Subcutaneous abdominal adipose tissue (tissue), 5 donors: ENCODE measurements around the gene TSSC4.

Experiments used
- H3K27ac ChIP-seq: one replicate; pipeline ENCODE4 v1.7.0; 2013; ENCODE audit warnings: low read depth, mild to moderate bottlenecking, inconsistent platforms, low read length, moderate library complexity
- H3K27me3 ChIP-seq, 5 donors: one replicate each; pipeline ENCODE4 v1.7.0; 2013; ENCODE audit warnings: low read length in 5 of 5, inconsistent platforms in 1 of 5; ENCODE audit not compliant: control insufficient read depth in 5 of 5, insufficient read depth in 4 of 5
- H3K36me3 ChIP-seq, 5 donors: one replicate each; pipeline ENCODE4 v1.7.0; 2013; ENCODE audit warnings: low read length in 5 of 5; ENCODE audit not compliant: control insufficient read depth in 5 of 5, insufficient read depth in 5 of 5
- H3K4me1 ChIP-seq, 5 donors: one replicate each; pipeline ENCODE4 v1.7.0; 2013; ENCODE audit warnings: low read length in 5 of 5, mild to moderate bottlenecking in 3 of 5, moderate library complexity in 1 of 5; ENCODE audit not compliant: control insufficient read depth in 5 of 5, insufficient read depth in 5 of 5
- H3K4me3 ChIP-seq, 5 donors: one replicate each; pipeline ENCODE4 v1.7.0; 2013; ENCODE audit warnings: low read length in 5 of 5, low read depth in 1 of 5
- H3K9ac ChIP-seq, 5 donors: one replicate each; pipeline ENCODE4 v1.7.0; 2013; ENCODE audit warnings: low read length in 5 of 5, mild to moderate bottlenecking in 4 of 5, moderate library complexity in 3 of 5
- H3K9me3 ChIP-seq, 5 donors: one replicate each; pipeline ENCODE4 v1.7.0; 2013; ENCODE audit warnings: low read length in 5 of 5; ENCODE audit not compliant: control insufficient read depth in 5 of 5
- donor health status: healthy.
- donor health status: healthy.
- donor health status: healthy.
- donor health status: healthy.
- donor health status: healthy.

TSSC4 gene

GRCh38 chr11:2447253-2447950, 46.9 kb downstream of the TSSC4 start:
- H3K27ac ChIP-seq = no peak overlapping the region
- H3K4me3 ChIP-seq = peak overlapping the region in 4 of 5 donors; percentile 10 to 64 (median 24)

GRCh38 chr11:2447951-2448650, 47.6 kb downstream of the TSSC4 start:
- H3K4me1 ChIP-seq = peaks cover 0 to 36% (median 24%) of the 10 kb centered on the region in 5 donors
- no peak overlapping the region for H3K9ac ChIP-seq
- H3K27me3 ChIP-seq = peaks cover 13 to 42% (median 33%) of the 10 kb centered on the region in 5 donors
- H3K9me3 ChIP-seq = peaks cover 0 to 4% (median 0%) of the 10 kb centered on the region in 5 donors
- H3K4me3 ChIP-seq = no peak overlapping the region
- no peaks in the 10 kb centered on the region for H3K36me3 ChIP-seq
- no peak overlapping the region for H3K27ac ChIP-seq

More at GRCh38 chr11:2447253-2447950, 46.9 kb downstream of the TSSC4 start:
- Histone ChIP-seq H3K9ac (no peak overlapping the region), H3K36me3 (no peaks in the 10 kb centered on the region), H3K4me1 (peaks cover 0 to 36% (median 24%) of the 10 kb centered on the region in 5 donors), H3K27me3 (peaks cover 13 to 43% (median 36%) of the 10 kb centered on the region in 5 donors), H3K9me3 (peaks cover 0 to 5% (median 4%) of the 10 kb centered on the region in 5 donors)

- no peak overlapping the region for H3K9ac ChIP-seq
- peaks cover 0 to 36% (median 24%) of the 10 kb centered on the region in 5 donors for H3K4me1 ChIP-seq
- H3K27me3 ChIP-seq = peaks cover 14 to 38% (median 25%) of the 10 kb centered on the region in 5 donors
- peaks cover 0 to 3% (median 0%) of the 10 kb centered on the region in 5 donors for H3K9me3 ChIP-seq
- H3K4me3 ChIP-seq = no peak overlapping the region
- H3K27ac ChIP-seq = no peak overlapping the region
- H3K36me3 ChIP-seq = no peaks in the 10 kb centered on the region
These were observed 48.4 kb downstream of the TSSC4 start for GRCh38 chr11:2448661-2449547.

- Histone ChIP-seq H3K27ac (no peak overlapping the region), H3K9ac (no peak overlapping the region), H3K4me1 (peaks cover 0 to 33% (median 24%) of the 10 kb centered on the region in 5 donors), H3K27me3 (peaks cover 14 to 38% (median 24%) of the 10 kb centered on the region in 5 donors), H3K36me3 (no peaks in the 10 kb centered on the region), H3K9me3 (peaks cover 0 to 3% (median 0%) of the 10 kb centered on the region in 5 donors), H3K4me3 (no peak overlapping the region)
These were observed 49.2 kb downstream of the TSSC4 start for GRCh38 chr11:2449548-2450320.

- no peak overlapping the region for H3K4me3 ChIP-seq
- H3K27me3 ChIP-seq = peaks cover 14 to 35% (median 24%) of the 10 kb centered on the region in 5 donors
- H3K27ac ChIP-seq = no peak overlapping the region
- H3K9ac ChIP-seq = no peak overlapping the region
- H3K36me3 ChIP-seq = no peaks in the 10 kb centered on the region
- peaks cover 0 to 29% (median 24%) of the 10 kb centered on the region in 5 donors for H3K4me1 ChIP-seq
- H3K9me3 ChIP-seq = peaks cover 0 to 3% (median 0%) of the 10 kb centered on the region in 5 donors
These were observed 49.9 kb downstream of the TSSC4 start for GRCh38 chr11:2450321-2451041.

GRCh38 chr11:2451336-2451735, 50.8 kb downstream of the TSSC4 start:
- Histone ChIP-seq H3K9ac (no peak overlapping the region), H3K27me3 (peaks cover 14 to 27% (median 17%) of the 10 kb centered on the region in 5 donors), H3K36me3 (no peaks in the 10 kb centered on the region), H3K4me3 (no peak overlapping the region), H3K9me3 (peaks cover 0 to 3% (median 0%) of the 10 kb centered on the region in 5 donors), H3K27ac (no peak overlapping the region), H3K4me1 (peaks cover 0 to 21% (median 18%) of the 10 kb centered on the region in 5 donors)

- Histone ChIP-seq H3K27me3 (peaks cover 13 to 21% (median 15%) of the 10 kb centered on the region in 5 donors), H3K9me3 (peaks cover 0 to 3% (median 0%) of the 10 kb centered on the region in 5 donors), H3K36me3 (no peaks in the 10 kb centered on the region), H3K27ac (no peak overlapping the region), H3K4me1 (peaks cover 0 to 15% (median 12%) of the 10 kb centered on the region in 5 donors), H3K9ac (no peak overlapping the region), H3K4me3 (no peak overlapping the region)
These were observed 51.4 kb downstream of the TSSC4 start for GRCh38 chr11:2451916-2452315.

- Histone ChIP-seq H3K27ac (no peak overlapping the region), H3K9ac (no peak overlapping the region), H3K4me3 (no peak overlapping the region), H3K4me1 (peaks cover 0 to 9% (median 6%) of the 10 kb centered on the region in 5 donors), H3K27me3 (peaks cover 8 to 20% (median 14%) of the 10 kb centered on the region in 5 donors), H3K9me3 (peaks cover 0 to 3% (median 0%) of the 10 kb centered on the region in 5 donors), H3K36me3 (no peaks in the 10 kb centered on the region)
These were observed 51.9 kb downstream of the TSSC4 start for GRCh38 chr11:2452321-2453012.
